Epithelial cell of esophagus (primary cell): Measurements from ENCODE around the gene SIMC1.

Experiments
- DNase-seq: peaks from one replicate; pipeline ENCODE4 v3.0.0; 2010; ENCODE audit warnings: low read depth
- H3K4me3 ChIP-seq: 2 replicates; pipeline ENCODE4 v1.5.1; 2011; ENCODE audit warnings: mild to moderate bottlenecking, low read length, control low read depth
- TF ChIP-seq, protein P1 (sequence below): IDR thresholded peaks from 2 replicates; pipeline ENCODE4 v1.5.1; 2011; ENCODE audit warnings: low read depth, mild to moderate bottlenecking, low read length, control low read depth, inconsistent platforms; ENCODE audit not compliant: insufficient read depth; ENCODE audit errors: missing control alignments

Gene SIMC1

DNA sequence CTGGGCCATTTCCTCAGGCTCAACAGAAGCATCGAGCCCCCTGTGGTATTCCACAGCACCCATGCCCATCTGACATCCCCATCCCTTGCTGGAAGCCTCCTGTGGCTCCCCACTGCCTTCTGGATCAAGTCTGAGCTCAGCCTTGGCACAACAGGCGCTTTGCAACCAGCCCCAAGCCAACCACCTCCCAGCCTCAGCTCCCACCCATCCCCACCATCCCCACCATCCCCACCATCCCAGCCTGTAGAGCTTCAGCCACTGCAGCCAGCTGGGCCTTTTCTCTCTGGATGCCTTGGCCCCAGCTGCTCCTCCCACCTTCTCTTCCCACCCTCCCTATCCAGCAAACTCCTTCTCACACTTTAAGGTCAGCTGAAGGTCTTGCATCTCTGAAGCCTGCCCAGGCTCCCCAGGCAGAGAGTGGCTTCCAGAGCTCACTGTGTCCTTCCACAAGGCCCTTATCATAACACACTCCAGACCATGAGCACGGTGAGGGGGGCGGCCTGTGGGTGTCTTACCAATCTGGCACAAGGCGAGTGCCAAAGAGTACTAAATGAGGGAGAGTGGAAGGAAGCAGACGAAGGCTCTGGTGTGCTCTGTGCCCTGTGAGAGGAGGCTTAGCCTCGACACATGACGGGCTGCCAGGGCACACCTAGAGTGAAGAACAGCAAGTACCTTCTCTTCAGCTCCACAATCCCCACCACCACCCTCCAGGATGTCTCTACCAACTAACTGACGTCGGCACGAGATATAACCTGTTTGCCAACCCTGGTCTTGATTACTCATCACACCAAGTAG, 156.9 kb downstream of the SIMC1 start:
- TF ChIP-seq, protein P1, sequence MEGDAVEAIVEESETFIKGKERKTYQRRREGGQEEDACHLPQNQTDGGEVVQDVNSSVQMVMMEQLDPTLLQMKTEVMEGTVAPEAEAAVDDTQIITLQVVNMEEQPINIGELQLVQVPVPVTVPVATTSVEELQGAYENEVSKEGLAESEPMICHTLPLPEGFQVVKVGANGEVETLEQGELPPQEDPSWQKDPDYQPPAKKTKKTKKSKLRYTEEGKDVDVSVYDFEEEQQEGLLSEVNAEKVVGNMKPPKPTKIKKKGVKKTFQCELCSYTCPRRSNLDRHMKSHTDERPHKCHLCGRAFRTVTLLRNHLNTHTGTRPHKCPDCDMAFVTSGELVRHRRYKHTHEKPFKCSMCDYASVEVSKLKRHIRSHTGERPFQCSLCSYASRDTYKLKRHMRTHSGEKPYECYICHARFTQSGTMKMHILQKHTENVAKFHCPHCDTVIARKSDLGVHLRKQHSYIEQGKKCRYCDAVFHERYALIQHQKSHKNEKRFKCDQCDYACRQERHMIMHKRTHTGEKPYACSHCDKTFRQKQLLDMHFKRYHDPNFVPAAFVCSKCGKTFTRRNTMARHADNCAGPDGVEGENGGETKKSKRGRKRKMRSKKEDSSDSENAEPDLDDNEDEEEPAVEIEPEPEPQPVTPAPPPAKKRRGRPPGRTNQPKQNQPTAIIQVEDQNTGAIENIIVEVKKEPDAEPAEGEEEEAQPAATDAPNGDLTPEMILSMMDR, result no peak
- DNase-seq, result no peak
- no peak overlapping the region for H3K4me3 ChIP-seq
